Prostate gland (tissue), 2 donors: ENCODE data around the gene TMEM258.

Source experiments
- CTCF ChIP-seq, 4 experiments: fragments of 200-600 bp in 2 of 4; fragments of 450-650 bp in 2 of 4; sonication (generic) in 2 of 4; IDR thresholded peaks; 1 replicate in 3 of 4; 2 replicates in 1 of 4; pipeline ENCODE4 v1.5.1; 2016 to 2019; ENCODE audit warnings: antibody characterized with exemption in 4 of 4, mild to moderate bottlenecking in 2 of 4, moderate library complexity in 2 of 4
- POLR2A ChIP-seq: fragments of 450-650 bp; IDR thresholded peaks from one replicate; pipeline ENCODE4 v1.6.1; 2016; ENCODE audit warnings: antibody characterized with exemption, mild to moderate bottlenecking
- POLR2AphosphoS5 ChIP-seq: sonication (generic); formaldehyde crosslinking; IDR thresholded peaks from one replicate; pipeline ENCODE4 v1.6.1; 2017; ENCODE audit warnings: antibody characterized with exemption

- no peak for TF ChIP-seq POLR2A
- TF ChIP-seq CTCF (IDR thresholded peaks at IDR 0.05): peak; percentile 22 to 67 (median 54)
- TF ChIP-seq POLR2AphosphoS5: peak; percentile 63
These were observed 24.5 kb upstream of the TMEM258 start, which contains the start of gene FADS1 for GRCh38 chr11:61816736-61817455.
